ENCODE results near the gene DBN1. TPM values are rescaled to one million over a fixed set of nuclear protein-coding genes. Genes with fewer than 3 reads are reported as not detected.

Gene DBN1
- total RNA-seq, 1 experiment from 2014 or later, result 286 TPM

- Histone ChIP-seq H3K27ac (ENCODE audit: low read depth, low read length, poor library complexity, severe bottlenecking) (peak overlapping the region; percentile 68), H3K4me1 (ENCODE audit: insufficient read depth, low read length, poor library complexity, severe bottlenecking) (peaks cover 42% of the 10 kb centered on the region), H3K36me3 (ENCODE audit: insufficient read depth, low read length, poor library complexity, severe bottlenecking) (peaks cover 24% of the 10 kb centered on the region), H3K4me3 (ENCODE audit: low read depth, low read length, poor library complexity, severe bottlenecking) (peak overlapping the region; percentile 11), H3K9me3 (ENCODE audit: low read depth, low read length, poor library complexity, severe bottlenecking) (no peaks in the 10 kb centered on the region), H3K27me3 (replicated peaks; ENCODE audit: insufficient read depth, low read depth, low read length, poor library complexity) (no peaks in the 10 kb centered on the region)
- DNase-seq (ENCODE audit: low spot score), result peak; percentile 69
- ChIA-PET CTCF (interaction anchor here (0.6 kb wide), 1 partner anchor 122 kb away, joined by 7 read pairs; no protein-coding TSS in a partner anchor), POLR2A (ENCODE audit: low non-redundant PET) (interaction anchor here (0.7 kb wide), 1 partner anchor 17 kb away, joined by 6 read pairs; no protein-coding TSS in a partner anchor)
- TSS peak; percentile 20 for BruUV-seq (replicated peaks)
- TF ChIP-seq EZH2 (IDR thresholded peaks at IDR 0.05; ENCODE audit: borderline replicate concordance, low read depth, low read length, poor library complexity, severe bottlenecking), result no peak
- no peak for TF ChIP-seq CTCF (conservative IDR thresholded peaks at IDR 0.05; ENCODE audit: low read depth, low read length)
- intact Hi-C loops (cut with micrococcal nuclease; ENCODE audit: unreplicated experiment), result no loop called here
These were observed 17.0 kb upstream of the DBN1 start for GRCh38 chr5:177490311-177490991.

GRCh38 chr5:177489119-177489716, 15.8 kb upstream of the DBN1 start:
- Histone ChIP-seq H3K4me1 (ENCODE audit: insufficient read depth, low read length, poor library complexity, severe bottlenecking) (peaks cover 30% of the 10 kb centered on the region), H3K9me3 (ENCODE audit: low read depth, low read length, poor library complexity, severe bottlenecking) (no peaks in the 10 kb centered on the region), H3K36me3 (ENCODE audit: insufficient read depth, low read length, poor library complexity, severe bottlenecking) (peaks cover 24% of the 10 kb centered on the region), H3K27me3 (replicated peaks; ENCODE audit: insufficient read depth, low read depth, low read length, poor library complexity) (no peaks in the 10 kb centered on the region), H3K4me3 (ENCODE audit: low read depth, low read length, poor library complexity, severe bottlenecking) (no peak overlapping the region), H3K27ac (ENCODE audit: low read depth, low read length, poor library complexity, severe bottlenecking) (peak overlapping the region; percentile 56)
- ChIA-PET CTCF (interaction anchor here (0.6 kb wide), 1 partner anchor 9 kb away, joined by 5 read pairs; no protein-coding TSS in a partner anchor), POLR2A (ENCODE audit: low non-redundant PET) (no interaction called here)
- DNase-seq (ENCODE audit: low spot score), result no peak
- no TSS peak for BruUV-seq (replicated peaks)
- intact Hi-C loops (cut with micrococcal nuclease; ENCODE audit: unreplicated experiment), result no loop called here
- TF ChIP-seq EZH2 (IDR thresholded peaks at IDR 0.05; ENCODE audit: borderline replicate concordance, low read depth, low read length, poor library complexity, severe bottlenecking) (no peak), CTCF (conservative IDR thresholded peaks at IDR 0.05; ENCODE audit: low read depth, low read length) (peak; percentile 29)

DNA sequence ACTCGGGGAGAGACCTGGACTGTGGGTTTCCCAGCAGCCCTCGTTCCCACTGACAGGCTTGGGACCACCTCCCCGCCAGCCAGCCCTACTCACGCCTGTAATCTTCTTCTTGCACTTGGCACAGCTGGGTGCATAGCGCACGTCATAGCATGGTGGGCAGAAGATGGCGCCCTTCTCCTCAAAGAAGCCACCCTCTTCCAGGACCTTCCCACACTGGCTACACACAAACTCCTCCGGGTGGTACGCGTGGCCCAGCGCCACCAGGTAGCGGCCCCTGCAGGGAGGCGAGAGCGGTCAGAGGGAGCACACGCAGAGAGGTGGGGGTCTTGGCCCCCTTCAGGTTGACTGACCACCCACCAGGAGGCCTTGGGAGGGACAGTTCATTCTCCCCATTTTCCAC, 14.5 kb upstream of the DBN1 start:
- H3K4me3 ChIP-seq (ENCODE audit: low read depth, low read length, poor library complexity, severe bottlenecking), result no peak overlapping the region
- H3K9me3 ChIP-seq (ENCODE audit: low read depth, low read length, poor library complexity, severe bottlenecking), result no peaks in the 10 kb centered on the region
- ChIA-PET CTCF (interaction anchor here (1.3 kb wide), 1 partner anchor 13 kb away, joined by 3 read pairs; no protein-coding TSS in a partner anchor), POLR2A (ENCODE audit: low non-redundant PET) (no interaction called here)
- H3K36me3 ChIP-seq (ENCODE audit: insufficient read depth, low read length, poor library complexity, severe bottlenecking), result peaks cover 24% of the 10 kb centered on the region
- H3K27ac ChIP-seq (ENCODE audit: low read depth, low read length, poor library complexity, severe bottlenecking), result no peak overlapping the region
- intact Hi-C loops (cut with micrococcal nuclease; ENCODE audit: unreplicated experiment), result no loop called here
- TF ChIP-seq EZH2 (IDR thresholded peaks at IDR 0.05; ENCODE audit: borderline replicate concordance, low read depth, low read length, poor library complexity, severe bottlenecking) (no peak), CTCF (conservative IDR thresholded peaks at IDR 0.05; ENCODE audit: low read depth, low read length) (peak; percentile 39; the same call in 1 of the 2 replicates)
- no peak for DNase-seq (ENCODE audit: low spot score)
- H3K4me1 ChIP-seq (ENCODE audit: insufficient read depth, low read length, poor library complexity, severe bottlenecking), result peaks cover 26% of the 10 kb centered on the region
- no peaks in the 10 kb centered on the region for H3K27me3 ChIP-seq (replicated peaks; ENCODE audit: insufficient read depth, low read depth, low read length, poor library complexity)
- no TSS peak for BruUV-seq (replicated peaks)

All from A673 (cell line).